SH-SY5Y (cell line): Measurements from ENCODE around the gene KISS1.

Source experiments
- GATA2 ChIP-seq: IDR thresholded peaks from 2 replicates; pipeline ENCODE4 v1.6.1; 2011; ENCODE audit warnings: mild to moderate bottlenecking, low read depth, low read length
- GATA3 ChIP-seq: IDR thresholded peaks from 2 replicates; pipeline ENCODE4 v1.6.1; 2011; ENCODE audit warnings: low read depth, mild to moderate bottlenecking, low read length, moderate library complexity

DNA sequence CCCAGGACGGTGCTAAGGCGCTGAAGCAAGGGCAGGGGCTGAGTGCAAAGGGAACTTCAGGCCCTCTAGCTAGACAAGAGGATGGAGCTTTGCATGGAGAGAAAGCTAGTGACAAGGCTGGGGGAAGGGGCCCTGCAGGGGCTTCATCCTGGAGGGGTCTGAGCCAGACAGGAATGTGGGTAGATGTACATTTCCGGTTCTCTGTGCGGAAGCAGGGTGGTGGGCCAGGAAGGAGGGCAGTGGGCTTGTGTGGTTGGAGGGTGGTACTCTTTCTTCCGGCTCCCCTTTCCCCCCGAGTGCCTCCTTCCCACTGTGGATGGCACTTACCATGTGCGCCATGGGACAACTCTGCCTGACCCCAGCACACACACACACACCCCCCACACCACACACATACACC is 1.5 kb downstream of the KISS1 start:
- TF ChIP-seq GATA2, result no peak
- no peak for TF ChIP-seq GATA3
